Fibroblast of skin of left biceps (primary cell): Measurements from ENCODE around the gene BRWD1.
A peak's percentile ranks its signal among the peaks of the same experiment; 100 is the strongest.

ENCODE experiments used
- DNase-seq, 2 experiments: peaks; one replicate each; pipeline ENCODE4 v3.0.0-alpha.2; 2013; ENCODE audit warnings: low read depth in 2 of 2

The BRWD1 gene

GRCh38 chr21:39327727-39328126 is 14.3 kb upstream of the BRWD1 start:
- DNase-seq: no peak

GRCh38 chr21:39326607-39327307 is 13.3 kb upstream of the BRWD1 start:
- no peak for DNase-seq

DNA sequence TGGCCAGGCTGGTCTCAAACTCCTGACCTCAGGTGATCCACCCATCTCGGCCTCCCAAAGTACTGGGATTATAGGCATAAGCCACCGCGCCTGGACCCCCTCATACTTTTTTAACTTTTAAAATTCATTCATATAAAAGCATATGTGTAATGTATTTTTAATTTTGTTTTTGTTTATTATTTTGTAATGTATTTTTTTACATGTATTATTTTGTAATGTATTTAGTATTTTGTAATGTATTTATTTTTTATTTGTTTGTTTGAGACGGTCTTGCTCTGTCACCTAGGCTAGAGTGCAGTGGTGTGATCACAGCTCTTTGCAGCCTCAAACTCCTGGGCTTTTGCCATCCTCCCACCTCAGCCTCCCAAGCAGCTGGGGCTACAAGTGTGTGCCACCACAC is 12.0 kb upstream of the BRWD1 start:
- no peak for DNase-seq

DNA sequence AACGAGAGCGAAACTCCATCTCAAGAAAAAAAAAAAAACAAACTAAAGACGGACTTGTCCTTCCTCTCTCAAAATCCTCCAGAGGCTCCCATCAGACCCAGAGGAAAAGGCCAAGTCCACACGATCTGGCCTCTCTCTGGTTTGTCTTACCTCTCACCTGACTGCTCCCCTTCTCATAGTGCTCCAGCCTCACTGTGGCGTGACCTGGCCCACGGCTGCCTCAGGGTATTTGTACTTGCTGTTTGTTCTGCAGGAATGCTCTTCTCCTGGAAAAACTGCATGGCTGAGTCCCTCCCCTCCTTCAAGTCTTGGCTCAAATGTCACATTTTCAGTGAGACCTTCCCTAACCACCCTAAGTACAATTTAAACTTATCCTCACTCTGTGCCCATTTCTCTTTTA is 8.0 kb upstream of the BRWD1 start:
- no peak for DNase-seq

- no peak for DNase-seq
These were observed 6.4 kb upstream of the BRWD1 start for GRCh38 chr21:39319814-39320332.

DNA sequence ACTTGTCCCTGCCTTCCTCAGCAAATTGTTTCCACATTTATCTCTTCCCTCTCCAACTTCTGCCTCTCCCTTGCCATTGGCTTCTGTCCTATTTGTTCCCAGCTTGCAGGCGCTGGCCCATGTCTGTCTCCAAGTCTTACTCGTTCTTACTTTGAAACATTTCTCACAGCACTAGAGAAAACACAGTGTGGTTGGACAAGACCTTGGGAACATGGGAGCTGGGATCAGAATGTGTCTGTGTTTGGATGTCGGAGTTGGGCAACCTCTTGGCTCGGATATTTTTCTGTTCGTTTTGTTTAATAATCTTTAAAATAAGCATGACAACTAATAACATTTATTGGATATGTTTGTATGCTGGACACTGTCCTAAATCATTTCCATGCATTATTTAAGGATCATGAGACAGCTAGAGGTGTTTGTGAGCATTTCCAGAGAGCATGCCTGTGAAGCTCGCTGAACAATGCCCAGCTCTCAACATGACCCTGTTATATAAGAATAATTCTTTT is 5.9 kb upstream of the BRWD1 start:
- no peak for DNase-seq

GRCh38 chr21:39318091-39318959 is 4.9 kb upstream of the BRWD1 start:
- DNase-seq: no peak

DNA sequence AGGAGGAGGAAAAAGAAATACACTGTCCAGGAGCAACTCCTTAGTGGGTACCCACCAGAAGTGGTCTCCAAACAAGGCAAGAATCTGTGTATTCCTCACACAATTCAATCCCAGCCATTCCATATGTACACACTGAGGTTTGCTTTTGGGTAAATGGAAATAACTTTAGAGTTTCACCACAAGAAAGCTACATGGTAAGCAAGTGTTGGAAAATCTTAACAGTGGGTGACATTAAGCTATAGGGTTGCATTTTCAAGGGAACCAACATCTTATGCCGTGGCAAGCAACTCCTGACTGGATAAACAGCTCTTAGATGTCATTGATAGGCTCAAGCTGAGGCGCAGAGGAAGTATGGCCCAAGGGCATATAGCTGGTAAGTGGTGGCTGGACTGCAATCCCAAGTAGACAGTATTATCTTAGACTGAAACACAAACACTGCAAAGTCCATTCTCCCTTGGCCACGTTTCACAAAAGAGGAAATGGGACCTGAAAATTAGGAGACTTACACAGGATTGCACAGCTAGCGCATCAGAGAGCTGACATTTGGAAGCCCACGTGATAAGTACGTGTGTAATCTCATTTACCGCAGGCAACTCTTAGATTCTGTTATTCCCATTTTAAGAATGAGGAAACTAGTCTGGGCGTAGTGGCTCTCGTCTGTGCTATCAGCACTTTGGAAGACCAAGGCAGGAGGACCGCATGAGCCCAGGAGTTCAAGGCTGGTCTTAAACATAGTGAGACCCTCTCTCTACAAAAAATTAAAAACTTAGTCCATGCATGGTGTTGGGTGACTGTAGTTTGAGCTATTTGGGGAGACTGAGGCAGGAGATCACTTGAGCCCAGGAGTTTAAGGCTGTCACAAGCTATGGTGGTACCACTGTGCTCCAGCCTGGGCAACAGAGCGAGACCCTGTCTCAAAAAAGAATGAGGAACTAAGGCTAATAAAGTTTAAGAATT is 4.0 kb upstream of the BRWD1 start:
- DNase-seq: no peak

DNA sequence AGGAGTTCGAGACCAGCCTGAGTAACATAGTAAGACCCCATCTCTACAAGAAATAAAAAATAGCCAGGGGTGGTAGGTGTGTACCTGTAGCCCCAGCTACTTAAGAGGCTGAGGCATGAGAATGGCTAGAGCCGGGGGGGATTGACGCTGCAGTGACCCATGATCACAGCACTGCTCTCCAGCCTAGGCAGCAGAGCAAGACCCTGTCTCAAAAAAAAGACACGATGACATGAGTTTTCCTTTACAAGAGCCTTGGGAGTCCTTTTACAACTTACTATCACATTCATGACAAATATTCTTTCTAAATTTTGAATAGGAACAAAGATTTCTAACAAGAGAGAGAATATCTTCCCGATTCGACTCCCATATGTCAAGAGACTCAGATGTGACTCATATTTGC is 3.3 kb upstream of the BRWD1 start:
- no peak for DNase-seq

- DNase-seq: no peak
These were observed 2.4 kb upstream of the BRWD1 start for GRCh38 chr21:39315603-39316445.

- DNase-seq: peak in 1 of 2 experiments; percentile 36
These were observed 953 bp upstream of the BRWD1 start for GRCh38 chr21:39314143-39315027.

DNA sequence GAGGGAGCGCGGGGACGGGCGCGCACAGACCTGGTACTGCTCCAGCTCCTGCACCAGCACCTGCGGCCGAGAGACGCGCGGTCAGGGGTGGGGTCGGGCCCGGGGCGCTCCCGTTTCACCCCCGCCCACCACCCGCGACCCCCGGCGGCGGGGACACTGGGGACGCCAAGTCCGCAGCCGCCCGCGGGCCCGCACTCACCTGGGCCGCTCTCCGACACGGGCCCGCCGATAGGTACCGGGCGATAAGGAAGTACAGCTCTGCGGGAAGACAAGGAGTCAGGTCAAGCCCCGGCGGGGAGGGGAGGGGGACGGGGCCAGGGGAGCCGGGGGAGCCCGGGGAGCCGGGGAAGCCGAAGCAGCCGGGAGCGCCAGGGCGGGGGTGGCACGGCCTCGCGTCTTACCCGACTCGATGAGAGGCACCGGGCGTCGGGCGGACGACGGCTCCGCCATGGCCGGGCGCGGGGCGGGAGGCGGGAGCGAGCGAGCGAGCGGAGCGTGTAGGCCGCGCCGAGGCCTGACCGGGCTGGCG is 326 bp downstream of the BRWD1 start:
- DNase-seq: no peak

DNA sequence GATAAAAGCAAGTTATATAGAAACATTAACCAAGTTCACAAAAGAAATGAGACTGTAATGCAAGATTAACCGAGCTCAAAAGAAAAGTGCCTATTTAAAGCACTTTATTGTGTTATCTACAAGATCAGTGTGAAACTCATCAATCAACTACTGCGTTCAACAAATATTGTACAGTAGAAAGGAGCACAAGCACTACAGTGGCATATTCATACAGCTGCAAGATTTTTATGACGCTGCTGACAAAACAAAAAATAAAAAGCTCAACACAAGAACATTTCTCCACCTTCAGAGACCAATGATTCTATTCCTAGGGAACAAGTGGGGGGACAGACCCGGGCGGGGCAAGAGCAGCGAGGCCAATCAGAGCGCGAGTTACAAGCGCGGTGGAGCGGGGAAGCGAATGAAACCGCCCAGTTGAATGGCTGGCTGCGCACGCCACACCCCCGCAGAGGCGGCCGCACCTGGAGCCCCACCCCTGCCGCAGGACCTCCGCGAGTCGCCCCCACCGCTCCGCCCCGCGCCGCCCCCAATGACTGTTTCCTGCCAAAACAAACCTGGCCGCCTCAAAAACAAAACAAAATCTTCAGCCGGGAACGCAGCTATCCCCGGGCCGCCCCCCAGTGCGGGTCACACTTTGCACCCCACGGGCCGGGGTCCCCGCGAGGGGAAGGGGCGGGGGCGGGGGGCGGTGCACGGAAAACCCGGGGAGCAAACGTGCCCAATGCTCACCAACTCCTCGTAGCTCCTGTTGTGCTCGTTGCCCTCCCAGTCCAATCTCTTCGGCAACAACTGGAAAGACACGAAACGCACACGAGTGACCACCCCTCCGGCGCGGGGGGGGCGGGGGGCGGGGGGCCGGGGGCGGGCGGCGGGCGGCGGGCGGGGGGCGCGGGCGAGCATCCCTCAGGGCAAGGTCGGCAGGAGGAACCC is 1.1 kb downstream of the BRWD1 start:
- peak; percentile 61 to 65 for DNase-seq

DNA sequence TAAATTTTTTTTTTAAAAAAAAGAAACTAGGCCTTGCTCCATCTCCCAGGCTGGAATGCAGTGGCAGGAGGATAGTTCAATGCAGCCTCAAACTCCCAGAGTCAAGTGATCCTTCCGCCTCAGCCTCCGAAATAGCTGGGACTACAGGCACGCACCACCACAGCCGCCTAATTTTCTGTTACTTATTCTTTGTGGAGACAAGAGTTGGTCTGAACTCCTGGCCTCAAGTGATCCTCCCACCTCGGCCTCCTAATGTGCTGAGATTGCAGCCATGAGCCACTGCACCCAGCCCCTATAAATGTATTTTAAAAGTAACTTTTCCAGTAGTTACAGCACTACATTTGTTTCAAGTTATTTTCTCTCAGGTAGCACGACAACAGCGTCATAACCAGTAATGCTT is 2.3 kb downstream of the BRWD1 start:
- DNase-seq: no peak

GRCh38 chr21:39307466-39307865 is 6.0 kb downstream of the BRWD1 start:
- DNase-seq: no peak

- no peak for DNase-seq
These were observed 12.8 kb downstream of the BRWD1 start for GRCh38 chr21:39300587-39300986.

GRCh38 chr21:39296891-39297290 is 16.5 kb downstream of the BRWD1 start:
- no peak for DNase-seq

DNA sequence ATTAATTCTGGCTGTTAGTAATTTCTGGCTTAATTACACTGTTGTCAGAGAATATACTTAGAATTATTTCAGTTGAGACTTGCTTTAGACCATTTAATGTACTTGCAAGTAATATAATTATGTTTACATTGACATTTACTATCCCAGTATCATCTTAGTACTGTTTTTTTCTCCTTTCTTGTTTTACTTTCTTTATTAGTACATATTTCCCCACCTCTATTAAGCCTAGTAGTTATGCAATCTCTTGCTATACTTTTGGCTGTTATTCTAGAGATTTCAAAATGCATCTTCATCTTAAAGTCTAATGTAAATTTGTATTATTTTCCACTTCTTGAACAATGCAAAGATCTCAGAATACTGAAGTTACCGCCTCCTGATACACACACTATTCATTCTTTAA is 24.4 kb downstream of the BRWD1 start:
- DNase-seq: no peak
